HG03575 (cell line): ENCODE results near the gene SIRT4.

ENCODE experiments used
- ATAC-seq: cut with Tn5 transposase; IDR thresholded peaks from one replicate; pipeline ENCODE4 v1.9.1; 2021; ENCODE audit not compliant: unreplicated experiment, insufficient number of reproducible peaks, low FRiP score; ENCODE audit errors: extremely low read depth

SIRT4 gene

GRCh38 chr12:120357104-120357503, 55.0 kb downstream of the SIRT4 start:
- no peak for ATAC-seq

- ATAC-seq = no peak
These were observed 56.4 kb downstream of the SIRT4 start for GRCh38 chr12:120358412-120359100.

DNA sequence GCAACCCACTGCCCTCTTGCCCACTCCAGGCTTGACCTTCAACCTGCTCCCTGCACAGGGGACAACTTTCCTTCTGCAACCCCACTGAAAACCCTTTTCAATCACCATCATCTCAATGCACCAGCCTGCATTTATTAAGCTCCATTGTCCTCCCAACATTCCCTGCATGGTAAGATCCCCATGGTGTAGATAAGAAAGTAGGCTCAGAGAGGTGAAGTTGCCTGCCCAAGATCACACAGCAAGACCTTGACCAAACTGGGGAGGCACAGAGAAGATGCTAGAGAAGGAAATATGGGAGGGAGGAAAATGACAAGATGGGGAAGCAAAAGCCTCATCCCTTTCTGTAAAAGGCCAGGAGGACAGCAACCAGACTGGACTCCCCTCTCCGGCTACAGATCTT, 57.0 kb downstream of the SIRT4 start:
- no peak for ATAC-seq

DNA sequence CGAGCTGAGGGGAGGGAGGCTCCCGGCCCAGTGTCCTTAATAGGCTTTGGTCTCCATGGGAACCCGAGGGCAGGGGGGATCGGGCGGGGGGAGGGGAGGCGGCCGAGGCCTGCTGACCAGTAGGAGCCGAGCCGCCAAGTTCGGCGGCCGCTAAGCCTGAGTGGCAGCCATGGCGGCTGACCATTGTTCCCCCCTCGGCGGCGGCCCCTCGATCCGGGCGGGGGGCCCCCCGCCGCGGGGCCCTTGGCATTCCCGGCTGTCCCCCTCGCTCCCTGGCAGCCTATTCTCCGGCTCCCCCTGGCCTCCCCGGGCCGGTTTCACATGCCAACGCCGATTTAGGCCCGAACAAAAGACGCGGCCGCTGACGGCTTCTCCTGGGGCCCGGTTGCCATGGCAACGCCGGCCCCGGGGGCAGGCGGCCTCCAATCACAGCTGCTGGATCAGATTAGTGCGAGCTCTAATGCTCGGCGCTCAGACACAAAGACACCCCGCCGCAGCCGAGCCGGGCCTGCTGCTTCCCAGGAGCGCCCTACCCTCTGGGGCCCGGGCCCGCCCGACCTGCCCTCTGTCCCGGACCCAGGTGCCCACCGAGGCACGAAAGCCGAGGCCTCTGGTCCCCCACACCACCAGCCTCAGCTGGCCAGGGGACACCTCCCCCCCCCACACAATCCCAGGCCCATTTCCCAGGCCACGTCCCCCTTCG, 59.5 kb downstream of the SIRT4 start:
- no peak for ATAC-seq
